Endothelial cell of umbilical vein (primary cell): ENCODE results near the gene SLC8A1.

Experiments
- EZH2 ChIP-seq: IDR thresholded peaks from 2 replicates; pipeline ENCODE4 v1.6.1; 2012; ENCODE audit warnings: borderline replicate concordance, low read depth, mild to moderate bottlenecking, moderate library complexity, low read length, inconsistent platforms; ENCODE audit not compliant: severe bottlenecking
- POLR2AphosphoS5 ChIP-seq: IDR thresholded peaks from 2 replicates; pipeline ENCODE4 v1.6.1; 2012; ENCODE audit warnings: low read depth, mild to moderate bottlenecking, control low read depth, low read length, moderate library complexity; ENCODE audit not compliant: insufficient read depth
- TF ChIP-seq, protein P1 (sequence below), 2 donors: IDR thresholded peaks; 1 replicate in 1 of 2; 2 replicates in 1 of 2; pipeline ENCODE4 v1.5.1; 2011; ENCODE audit warnings: low read length in 2 of 2, mild to moderate bottlenecking in 2 of 2, moderate library complexity in 2 of 2, control low read depth in 1 of 2, inconsistent platforms in 1 of 2, low read depth in 1 of 2; ENCODE audit not compliant: insufficient read depth in 1 of 2; ENCODE audit errors: extremely low read depth in 1 of 2

DNA sequence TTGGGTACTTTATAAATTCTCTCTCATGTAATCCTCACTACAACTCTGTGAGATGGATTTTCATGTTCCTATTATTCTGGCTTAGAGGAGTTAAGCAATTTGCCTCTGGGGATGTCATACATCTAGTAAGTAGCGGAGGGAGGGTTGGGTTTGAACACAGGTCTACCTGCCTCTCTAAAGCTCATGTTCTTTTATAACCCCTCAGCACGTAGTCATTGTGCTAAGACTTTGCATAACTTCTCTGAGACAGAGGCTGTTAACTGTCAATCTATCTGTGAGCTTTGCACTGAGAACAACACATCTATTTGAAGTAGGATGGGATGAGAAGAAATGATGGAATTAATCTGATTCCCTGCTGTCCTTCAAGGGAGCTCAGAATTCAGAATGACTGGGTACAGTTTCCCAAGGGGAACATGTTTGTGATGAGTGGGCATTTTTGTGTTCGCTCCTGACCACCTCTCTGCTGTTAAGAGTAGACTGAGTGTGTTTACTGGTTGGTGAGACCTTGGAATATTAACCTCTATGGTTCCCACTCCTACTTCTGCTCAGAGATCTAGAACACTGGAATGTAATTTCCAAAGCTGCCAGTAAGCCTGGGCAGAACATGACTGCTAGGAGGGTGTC lies 320.7 kb downstream of the SLC8A1 start:
- TF ChIP-seq, protein P1, sequence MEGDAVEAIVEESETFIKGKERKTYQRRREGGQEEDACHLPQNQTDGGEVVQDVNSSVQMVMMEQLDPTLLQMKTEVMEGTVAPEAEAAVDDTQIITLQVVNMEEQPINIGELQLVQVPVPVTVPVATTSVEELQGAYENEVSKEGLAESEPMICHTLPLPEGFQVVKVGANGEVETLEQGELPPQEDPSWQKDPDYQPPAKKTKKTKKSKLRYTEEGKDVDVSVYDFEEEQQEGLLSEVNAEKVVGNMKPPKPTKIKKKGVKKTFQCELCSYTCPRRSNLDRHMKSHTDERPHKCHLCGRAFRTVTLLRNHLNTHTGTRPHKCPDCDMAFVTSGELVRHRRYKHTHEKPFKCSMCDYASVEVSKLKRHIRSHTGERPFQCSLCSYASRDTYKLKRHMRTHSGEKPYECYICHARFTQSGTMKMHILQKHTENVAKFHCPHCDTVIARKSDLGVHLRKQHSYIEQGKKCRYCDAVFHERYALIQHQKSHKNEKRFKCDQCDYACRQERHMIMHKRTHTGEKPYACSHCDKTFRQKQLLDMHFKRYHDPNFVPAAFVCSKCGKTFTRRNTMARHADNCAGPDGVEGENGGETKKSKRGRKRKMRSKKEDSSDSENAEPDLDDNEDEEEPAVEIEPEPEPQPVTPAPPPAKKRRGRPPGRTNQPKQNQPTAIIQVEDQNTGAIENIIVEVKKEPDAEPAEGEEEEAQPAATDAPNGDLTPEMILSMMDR (IDR thresholded peaks at IDR 0.05; ENCODE audit: extremely low read depth in 1 of 2, insufficient read depth in 1 of 2, low read depth in 1 of 2, low read length in 2 of 2) = no peak
- TF ChIP-seq POLR2AphosphoS5 (no peak), EZH2 (no peak)
